ENCODE measurements around the gene PSAP. TPM values are rescaled to one million over a fixed set of nuclear protein-coding genes. Genes with fewer than 3 reads are reported as not detected.
"Not testable (repeated sequence)": the region's sequence is repeated elsewhere in the genome, so short reads cannot be mapped to it uniquely, and the experiment has no call there.

The PSAP gene
- 444 and 614 TPM in 2 replicates for total RNA-seq

DNA sequence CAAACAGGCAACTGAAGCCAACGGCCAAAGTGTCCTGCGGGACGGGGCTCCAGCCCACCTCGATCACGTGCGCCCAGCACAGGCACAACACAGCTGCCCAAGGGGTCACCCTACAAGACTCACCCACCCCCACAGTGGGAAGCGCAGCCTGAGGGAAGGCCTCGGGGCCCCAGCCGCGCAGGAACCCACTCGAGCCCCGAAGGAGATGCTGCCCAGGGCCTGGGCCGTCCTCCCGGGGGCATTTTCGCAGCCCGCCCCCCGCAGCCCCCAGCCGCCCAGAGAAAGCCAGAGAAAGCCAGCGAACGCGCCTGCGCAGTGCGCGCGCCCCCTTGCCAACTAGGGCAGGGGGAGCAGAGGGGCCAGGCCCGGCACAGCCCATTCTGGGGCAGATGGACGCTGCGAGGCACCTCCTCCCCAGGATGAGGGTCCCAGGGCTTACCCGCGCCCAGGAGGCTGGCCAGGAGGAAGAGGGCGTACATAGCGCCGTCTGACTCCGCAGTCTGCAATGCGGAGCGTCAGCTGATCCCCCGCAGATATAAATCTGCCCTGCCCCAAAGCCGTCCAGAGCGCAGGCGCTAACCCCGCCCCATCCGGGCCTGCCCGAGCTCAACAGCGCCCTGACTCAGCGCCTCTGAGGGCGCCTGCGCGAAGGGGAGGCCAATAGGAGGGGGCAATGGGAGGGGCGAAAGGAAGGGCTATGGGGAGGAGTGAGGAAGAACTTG, at the start of gene PSAP:
Gene PSAP (minus strand): TSS at position 509 of the 722 bp plus-strand sequence. CDS start 30 bp downstream, at position 479.
- H3K4me3 ChIP-seq (ENCODE audit: low read depth, low read length), result peak within 1 kb of the TSS; percentile 100
- DNase-seq (ENCODE audit: low read depth), result peak; percentile 74
- TF ChIP-seq, protein P1, sequence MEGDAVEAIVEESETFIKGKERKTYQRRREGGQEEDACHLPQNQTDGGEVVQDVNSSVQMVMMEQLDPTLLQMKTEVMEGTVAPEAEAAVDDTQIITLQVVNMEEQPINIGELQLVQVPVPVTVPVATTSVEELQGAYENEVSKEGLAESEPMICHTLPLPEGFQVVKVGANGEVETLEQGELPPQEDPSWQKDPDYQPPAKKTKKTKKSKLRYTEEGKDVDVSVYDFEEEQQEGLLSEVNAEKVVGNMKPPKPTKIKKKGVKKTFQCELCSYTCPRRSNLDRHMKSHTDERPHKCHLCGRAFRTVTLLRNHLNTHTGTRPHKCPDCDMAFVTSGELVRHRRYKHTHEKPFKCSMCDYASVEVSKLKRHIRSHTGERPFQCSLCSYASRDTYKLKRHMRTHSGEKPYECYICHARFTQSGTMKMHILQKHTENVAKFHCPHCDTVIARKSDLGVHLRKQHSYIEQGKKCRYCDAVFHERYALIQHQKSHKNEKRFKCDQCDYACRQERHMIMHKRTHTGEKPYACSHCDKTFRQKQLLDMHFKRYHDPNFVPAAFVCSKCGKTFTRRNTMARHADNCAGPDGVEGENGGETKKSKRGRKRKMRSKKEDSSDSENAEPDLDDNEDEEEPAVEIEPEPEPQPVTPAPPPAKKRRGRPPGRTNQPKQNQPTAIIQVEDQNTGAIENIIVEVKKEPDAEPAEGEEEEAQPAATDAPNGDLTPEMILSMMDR (conservative IDR thresholded peaks at IDR 0.05; ENCODE audit: low read depth, low read length), result no peak

DNA sequence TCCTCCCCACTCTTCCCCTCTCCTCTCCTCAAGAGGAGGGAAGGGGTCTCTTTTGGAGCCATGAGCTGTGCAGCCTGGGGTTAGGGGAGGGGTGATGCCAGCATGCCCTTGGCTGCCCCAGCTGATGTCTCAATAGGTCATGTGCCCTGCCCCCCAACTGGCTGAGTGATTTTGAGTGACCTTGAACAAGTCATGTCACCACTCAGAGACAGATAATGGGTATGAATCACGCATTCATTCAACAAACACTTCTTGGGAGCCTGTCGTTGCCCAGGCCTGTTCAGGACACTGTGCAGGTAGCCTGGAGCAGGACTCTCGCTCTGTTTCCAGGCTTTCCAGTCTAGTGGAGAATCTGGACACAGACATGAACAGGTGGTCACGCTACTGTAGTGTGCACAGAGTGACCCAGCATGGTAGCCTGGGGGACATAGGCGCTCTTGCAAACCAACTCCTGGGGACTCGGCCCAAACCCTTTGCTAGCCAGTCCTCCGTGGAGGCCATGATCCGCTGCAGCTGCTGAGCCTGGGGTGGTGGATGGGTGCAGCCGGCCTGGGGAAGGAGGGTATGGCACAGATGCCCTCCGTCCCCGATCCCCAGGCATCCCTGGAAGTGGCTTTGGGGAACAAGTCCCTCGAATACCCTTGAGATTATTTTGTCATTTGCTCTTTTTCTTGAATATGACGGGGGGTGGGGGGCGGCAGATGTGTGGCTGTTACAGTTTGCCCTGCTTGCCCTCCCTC, 49.6 kb upstream of the PSAP start:
- TF ChIP-seq, protein P1 (conservative IDR thresholded peaks at IDR 0.05; ENCODE audit: low read depth, low read length), result no peak
- DNase-seq (ENCODE audit: low read depth), result no peak
- no peak overlapping the region for H3K4me3 ChIP-seq (ENCODE audit: low read depth, low read length)

DNA sequence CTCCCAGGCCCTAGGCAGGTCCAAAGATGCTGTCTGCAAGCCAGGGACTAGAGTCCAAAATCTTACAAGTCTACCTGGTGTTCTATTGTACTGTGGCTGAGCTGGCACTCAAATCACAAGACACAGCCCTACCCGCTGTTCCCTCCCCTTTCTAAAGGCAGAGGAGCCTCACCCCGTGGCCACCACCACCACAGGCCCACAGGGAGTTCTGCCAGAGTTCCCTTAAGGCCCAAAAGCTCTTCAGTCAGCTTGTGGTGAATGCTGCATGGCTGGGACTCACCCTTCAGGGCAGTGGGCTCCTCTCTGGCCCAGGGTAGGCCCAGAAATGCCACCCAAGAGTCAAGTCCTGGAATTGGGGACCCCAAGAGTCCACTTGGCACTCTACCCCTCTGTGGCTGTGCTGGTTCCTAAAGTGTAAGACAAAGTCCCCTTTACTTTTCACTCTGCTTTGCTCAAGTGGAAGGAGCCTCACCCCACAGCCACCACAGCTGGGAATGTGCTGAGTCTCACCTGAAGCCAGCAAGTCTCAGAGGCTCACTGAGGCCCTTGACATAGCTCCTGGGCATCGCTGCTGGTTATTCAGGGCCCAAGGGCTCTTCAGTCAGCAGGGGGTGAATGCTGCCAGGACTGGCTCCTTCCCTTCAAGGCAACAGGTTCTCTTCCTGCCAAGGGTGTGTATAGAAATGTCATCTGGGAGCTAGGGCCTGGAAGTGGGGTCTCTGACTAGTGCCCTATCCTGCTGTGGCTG, 48.8 kb upstream of the PSAP start:
- no peak overlapping the region for H3K4me3 ChIP-seq (ENCODE audit: low read depth, low read length)
- TF ChIP-seq, protein P1 (conservative IDR thresholded peaks at IDR 0.05; ENCODE audit: low read depth, low read length), result no peak
- no peak for DNase-seq (ENCODE audit: low read depth)

DNA sequence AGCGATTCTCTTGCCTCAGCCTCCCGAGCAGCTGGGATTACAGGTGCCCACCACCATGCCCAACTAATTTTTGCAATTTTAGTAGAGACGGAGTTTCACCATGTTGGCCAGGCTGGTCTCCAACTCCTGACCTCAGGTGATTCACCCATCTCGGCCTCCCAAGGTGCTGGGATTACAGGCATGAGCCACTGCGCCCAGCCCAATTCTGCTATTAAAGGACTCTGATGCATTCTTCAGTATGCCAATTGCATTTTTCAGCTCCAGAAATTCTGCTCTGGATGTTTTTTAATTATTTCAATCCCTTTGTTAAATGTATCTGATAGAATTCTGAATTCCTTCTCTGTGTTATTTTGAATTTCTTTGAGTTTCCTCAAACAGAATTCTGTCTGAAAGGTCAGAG, 47.3 kb upstream of the PSAP start:
- not testable (repeated sequence) for H3K4me3 ChIP-seq (ENCODE audit: low read depth, low read length); DNase-seq (ENCODE audit: low read depth)

DNA sequence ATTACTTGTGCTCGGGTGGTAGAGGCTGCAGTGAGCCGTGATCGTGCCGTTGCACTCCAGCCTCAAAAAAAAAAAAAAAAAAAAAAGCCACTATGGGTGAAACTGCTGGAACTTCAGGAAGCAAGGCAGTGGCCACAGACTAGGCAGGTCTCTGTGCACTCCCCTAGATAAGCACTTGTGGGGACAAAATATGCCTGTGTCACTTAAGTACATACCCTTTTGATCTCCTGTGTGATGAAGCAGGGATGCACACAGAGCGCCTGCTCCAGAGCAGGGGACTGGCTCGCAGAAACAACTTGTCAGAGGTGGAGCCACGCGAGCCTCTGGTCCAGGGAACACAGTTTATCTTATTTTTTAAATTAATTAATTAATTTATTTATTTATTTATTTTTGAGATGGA, 42.9 kb upstream of the PSAP start:
- no peak for DNase-seq (ENCODE audit: low read depth)
- TF ChIP-seq, protein P1 (conservative IDR thresholded peaks at IDR 0.05; ENCODE audit: low read depth, low read length), result no peak
- H3K4me3 ChIP-seq (ENCODE audit: low read depth, low read length), result no peak overlapping the region

DNA sequence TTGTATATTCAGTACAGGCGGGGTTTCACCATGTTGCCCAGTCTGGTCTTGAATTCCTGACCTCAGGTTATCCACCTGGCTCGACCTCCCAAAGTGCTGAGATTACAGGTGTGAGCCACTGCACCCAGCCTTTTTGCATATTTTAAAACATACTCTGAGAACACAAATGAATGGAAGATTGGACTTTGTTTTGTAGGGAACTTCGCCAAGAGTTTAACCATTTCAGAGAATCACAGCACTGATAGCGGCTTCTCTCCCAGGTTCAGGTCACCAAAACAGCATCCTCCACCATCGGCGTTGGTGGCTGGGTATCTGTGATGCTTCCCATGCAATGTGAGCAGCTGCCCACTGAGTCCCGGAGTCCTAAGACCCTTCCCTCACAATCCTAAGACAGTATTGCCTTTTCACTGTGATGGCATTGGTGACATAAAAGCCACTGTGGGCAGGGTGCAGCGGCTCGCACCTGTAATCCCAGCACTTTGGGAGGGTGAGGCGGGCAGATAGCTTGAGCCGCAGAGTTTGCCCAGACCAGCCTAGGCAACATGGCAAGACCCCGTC, 42.3 kb upstream of the PSAP start:
- no peak for DNase-seq (ENCODE audit: low read depth)
- no peak overlapping the region for H3K4me3 ChIP-seq (ENCODE audit: low read depth, low read length)
- TF ChIP-seq, protein P1 (conservative IDR thresholded peaks at IDR 0.05; ENCODE audit: low read depth, low read length), result no peak

DNA sequence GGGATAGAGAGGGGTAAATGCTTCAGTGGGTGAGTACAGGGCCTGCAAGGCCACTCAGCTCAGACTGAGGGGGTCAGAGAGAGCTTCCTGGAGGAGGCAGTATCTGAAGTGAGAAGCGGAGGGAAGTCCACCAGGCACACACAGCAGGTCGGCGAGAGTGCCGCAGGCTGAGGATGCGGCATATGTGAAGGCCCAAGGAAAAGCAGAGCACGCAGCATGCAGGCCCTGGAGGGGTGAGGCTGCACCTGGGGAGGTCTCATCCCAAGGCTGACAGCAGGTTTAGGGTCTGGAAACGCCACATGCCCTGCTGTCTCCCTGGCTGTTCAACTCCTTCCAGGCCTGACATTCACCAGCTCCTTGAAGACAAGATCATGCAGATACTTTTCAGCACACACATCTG, 40.4 kb upstream of the PSAP start:
- H3K4me3 ChIP-seq (ENCODE audit: low read depth, low read length), result no peak overlapping the region
- TF ChIP-seq, protein P1 (conservative IDR thresholded peaks at IDR 0.05; ENCODE audit: low read depth, low read length), result no peak
- DNase-seq (ENCODE audit: low read depth), result no peak
